Caco-2 (cell line): ENCODE measurements around the gene SGTA. TPM values are rescaled to one million over a fixed set of nuclear protein-coding genes. Genes with fewer than 3 reads are reported as not detected.

ENCODE experiments used
- BruUV-seq: library from RNA; stranded (reverse); fragments of 400-500 nt; replicated peaks from 2 replicates; lab custom pipeline; 2021; lab: Mats Ljungman, UMichigan
- CTCF ChIA-PET: fragments of 300-600 bp; sonication (Branson Sonifier 250); formaldehyde crosslinking; loops from one replicate; lab custom pipeline; 2022; ENCODE audit warnings: antibody characterized with exemption; lab: Charles Lee
- POLR2A ChIA-PET: fragments of 300-600 bp; sonication (Branson Sonifier 250); formaldehyde crosslinking; loops from one replicate; lab custom pipeline; 2022; ENCODE audit warnings: antibody characterized with exemption; lab: Charles Lee
- DNase-seq, 2 experiments: peaks; one replicate each; pipeline versions ENCODE4 v3.0.0 to v3.0.0-alpha.2; 2020 to 2022
- H3K27me3 ChIP-seq: replicated peaks from 2 replicates; pipeline ENCODE4 v1.6.0; 2011; ENCODE audit warnings: low read length; ENCODE audit not compliant: control insufficient read depth, insufficient read depth
- H3K36me3 ChIP-seq: 2 replicates; pipeline ENCODE4 v1.5.1; 2011; ENCODE audit warnings: low read length; ENCODE audit not compliant: control insufficient read depth, insufficient read depth
- H3K4me1 ChIP-seq: fragments of 250-450 bp; sonication (Bioruptor Pico); 2 replicates; pipeline ENCODE4 v1.5.1; 2020; ENCODE audit warnings: mild to moderate bottlenecking
- H3K4me3 ChIP-seq: 2 replicates; pipeline ENCODE4 v1.5.1; 2011; ENCODE audit warnings: low read depth, mild to moderate bottlenecking, control low read depth, low read length
- H3K9me3 ChIP-seq: fragments of 250-450 bp; sonication (Bioruptor Pico); 2 replicates; pipeline ENCODE4 v1.5.1; 2020; ENCODE audit warnings: mild to moderate bottlenecking, moderate library complexity
- H3K27ac Mint-ChIP-seq: one replicate; pipeline ENCODE4 v1.8.0; 2022; ENCODE audit warnings: mixed read lengths; ENCODE audit not compliant: unreplicated experiment
- H3K27me3 Mint-ChIP-seq: one replicate; pipeline ENCODE4 v1.8.0; 2022; ENCODE audit warnings: mixed read lengths; ENCODE audit not compliant: insufficient read depth, unreplicated experiment
- H3K36me3 Mint-ChIP-seq: one replicate; pipeline ENCODE4 v1.8.0; 2022; ENCODE audit warnings: mild to moderate bottlenecking, mixed read lengths; ENCODE audit not compliant: insufficient read depth, unreplicated experiment
- H3K4me1 Mint-ChIP-seq: one replicate; pipeline ENCODE4 v1.8.0; 2022; ENCODE audit warnings: low read depth, mixed read lengths; ENCODE audit not compliant: unreplicated experiment
- H3K4me3 Mint-ChIP-seq: one replicate; pipeline ENCODE4 v1.8.0; 2022; ENCODE audit warnings: mild to moderate bottlenecking, moderate library complexity, mixed read lengths; ENCODE audit not compliant: unreplicated experiment
- H3K9me3 Mint-ChIP-seq: one replicate; pipeline ENCODE4 v1.8.0; 2022; ENCODE audit warnings: mixed read lengths; ENCODE audit not compliant: unreplicated experiment
- CTCF ChIP-seq, 2 experiments: fragments of 200-600 bp in 1 of 2; IDR thresholded peaks; 1 replicate in 1 of 2; 2 replicates in 1 of 2; pipeline versions ENCODE4 v1.5.1 to v1.8.0; 2011 to 2022; ENCODE audit warnings: antibody characterized with exemption in 1 of 2, control low read depth in 1 of 2, inconsistent platforms in 1 of 2, low read depth in 1 of 2, low read length in 1 of 2, mild to moderate bottlenecking in 1 of 2, moderate library complexity in 1 of 2; ENCODE audit not compliant: insufficient read depth in 1 of 2, severe bottlenecking in 1 of 2, unreplicated experiment in 1 of 2
- intact Hi-C: fragments of 100-400 bp; cut with micrococcal nuclease; formaldehyde crosslinking; loops from one replicate; pipeline ENCODE4 v1.10.0; 2022; ENCODE audit not compliant: unreplicated experiment
- total RNA-seq: library from RNA; stranded (reverse); gene quantifications from 2 replicates; pipeline ENCODE4 v1.2.3, GENCODE V29; 2022

SGTA gene
- total RNA-seq, 1 experiment from 2014 or later: 90.1 TPM

GRCh38 chr19:2816641-2817040 is 33.6 kb upstream of the SGTA start:
- Histone ChIP-seq H3K27me3 (no peaks in the 10 kb centered on the region), H3K9me3 (no peaks in the 10 kb centered on the region), H3K4me1 (peaks cover 18% of the 10 kb centered on the region), H3K4me3 (no peak overlapping the region), H3K36me3 (no peaks in the 10 kb centered on the region)
- peaks cover 45% of the 10 kb centered on the region for H3K36me3 Mint-ChIP-seq
- CTCF ChIA-PET: no interaction called here
- POLR2A ChIA-PET: no interaction called here
- no peak for TF ChIP-seq CTCF (IDR thresholded peaks at IDR 0.05; ENCODE audit: insufficient read depth in 1 of 2, low read depth in 1 of 2, low read length in 1 of 2, severe bottlenecking in 1 of 2, unreplicated experiment in 1 of 2)
- no peak for DNase-seq
- no peak overlapping the region for H3K4me3 Mint-ChIP-seq
- intact Hi-C loops: no loop called here
- H3K27me3 Mint-ChIP-seq: no peaks in the 10 kb centered on the region
- no peaks in the 10 kb centered on the region for H3K9me3 Mint-ChIP-seq
- H3K4me1 Mint-ChIP-seq: no peaks in the 10 kb centered on the region
- BruUV-seq: no TSS peak
- H3K27ac Mint-ChIP-seq: no peak overlapping the region

GRCh38 chr19:2815923-2816322 is 32.9 kb upstream of the SGTA start:
- H3K36me3 ChIP-seq: no peaks in the 10 kb centered on the region
- no peak for DNase-seq
- no peaks in the 10 kb centered on the region for H3K9me3 ChIP-seq
- H3K9me3 Mint-ChIP-seq: no peaks in the 10 kb centered on the region
- H3K27ac Mint-ChIP-seq: peak overlapping the region; percentile 41
- TF ChIP-seq CTCF (IDR thresholded peaks at IDR 0.05; ENCODE audit: insufficient read depth in 1 of 2, low read depth in 1 of 2, low read length in 1 of 2, severe bottlenecking in 1 of 2, unreplicated experiment in 1 of 2): no peak
- peaks cover 52% of the 10 kb centered on the region for H3K36me3 Mint-ChIP-seq
- no peak overlapping the region for H3K4me3 Mint-ChIP-seq
- ChIA-PET CTCF (no interaction called here), POLR2A (interaction anchor here (0.6 kb wide), 1 partner anchor 340 kb away, joined by 8 read pairs; the partner anchor contains the start of gene GADD45B)
- no peaks in the 10 kb centered on the region for H3K27me3 Mint-ChIP-seq
- H3K4me3 ChIP-seq: no peak overlapping the region
- intact Hi-C loops: no loop called here
- BruUV-seq: no TSS peak
- H3K27me3 ChIP-seq: no peaks in the 10 kb centered on the region
- no peaks in the 10 kb centered on the region for H3K4me1 Mint-ChIP-seq
- peaks cover 23% of the 10 kb centered on the region for H3K4me1 ChIP-seq

- DNase-seq: no peak
- no peaks in the 10 kb centered on the region for H3K27me3 ChIP-seq
- BruUV-seq: no TSS peak
- no peak overlapping the region for H3K4me3 ChIP-seq
- H3K36me3 ChIP-seq: no peaks in the 10 kb centered on the region
- TF ChIP-seq CTCF (IDR thresholded peaks at IDR 0.05; ENCODE audit: insufficient read depth in 1 of 2, low read depth in 1 of 2, low read length in 1 of 2, severe bottlenecking in 1 of 2, unreplicated experiment in 1 of 2): no peak
- no peak overlapping the region for H3K27ac Mint-ChIP-seq
- peaks cover 52% of the 10 kb centered on the region for H3K36me3 Mint-ChIP-seq
- no peaks in the 10 kb centered on the region for H3K27me3 Mint-ChIP-seq
- H3K4me3 Mint-ChIP-seq: no peak overlapping the region
- intact Hi-C loops: no loop called here
- no peaks in the 10 kb centered on the region for H3K4me1 Mint-ChIP-seq
- CTCF ChIA-PET: no interaction called here
- H3K9me3 Mint-ChIP-seq: no peaks in the 10 kb centered on the region
- H3K9me3 ChIP-seq: no peaks in the 10 kb centered on the region
- POLR2A ChIA-PET: interaction anchor here (0.6 kb wide), 1 partner anchor 339 kb away, joined by 8 read pairs; the partner anchor contains the start of gene GADD45B
- peaks cover 28% of the 10 kb centered on the region for H3K4me1 ChIP-seq
Observed at GRCh38 chr19:2815191-2815614, 32.1 kb upstream of the SGTA start.
